HG03060 (cell line): ENCODE results near the gene MYRFL.

Experiments
- ATAC-seq: cut with Tn5 transposase; IDR thresholded peaks from one replicate; pipeline ENCODE4 v1.9.1; 2021; ENCODE audit warnings: low read depth, moderate number of reproducible peaks; ENCODE audit not compliant: unreplicated experiment

MYRFL gene

GRCh38 chr12:69929125-69929524 is 104.1 kb downstream of the MYRFL start:
- no peak for ATAC-seq

GRCh38 chr12:69929531-69929930 is 104.5 kb downstream of the MYRFL start:
- ATAC-seq = no peak

GRCh38 chr12:69931569-69931968 is 106.5 kb downstream of the MYRFL start:
- no peak for ATAC-seq

- ATAC-seq = no peak
These were observed 107.1 kb downstream of the MYRFL start for GRCh38 chr12:69932154-69932553.

- ATAC-seq = peak; percentile 88
These were observed 107.9 kb downstream of the MYRFL start for GRCh38 chr12:69932676-69933552.

GRCh38 chr12:69934011-69934410 is 109.0 kb downstream of the MYRFL start:
- ATAC-seq = no peak

- no peak for ATAC-seq
These were observed 110.6 kb downstream of the MYRFL start for GRCh38 chr12:69935651-69936100.

GRCh38 chr12:69936214-69936731 is 111.2 kb downstream of the MYRFL start:
- ATAC-seq = no peak

GRCh38 chr12:69936766-69937165 is 111.7 kb downstream of the MYRFL start:
- ATAC-seq = no peak

GRCh38 chr12:69947123-69947522 is 122.1 kb downstream of the MYRFL start:
- no peak for ATAC-seq

- ATAC-seq = no peak
These were observed 122.9 kb downstream of the MYRFL start for GRCh38 chr12:69947897-69948296.

GRCh38 chr12:69948851-69949250 is 123.8 kb downstream of the MYRFL start:
- ATAC-seq = no peak

- ATAC-seq = no peak
These were observed 124.4 kb downstream of the MYRFL start for GRCh38 chr12:69949311-69950002.

GRCh38 chr12:69951108-69951507 is 126.1 kb downstream of the MYRFL start:
- ATAC-seq = no peak

- ATAC-seq = no peak
These were observed 127.9 kb downstream of the MYRFL start for GRCh38 chr12:69952890-69953289.

GRCh38 chr12:69961246-69961645 is 136.2 kb downstream of the MYRFL start:
- ATAC-seq = no peak

- ATAC-seq = no peak
These were observed 141.4 kb downstream of the MYRFL start for GRCh38 chr12:69966409-69966808.

- ATAC-seq = no peak
These were observed 141.8 kb downstream of the MYRFL start for GRCh38 chr12:69966839-69967238.

GRCh38 chr12:69969011-69969410 is 144.0 kb downstream of the MYRFL start:
- ATAC-seq = no peak

GRCh38 chr12:69972136-69972535 is 147.1 kb downstream of the MYRFL start:
- no peak for ATAC-seq

GRCh38 chr12:69978020-69978419 is 153.0 kb downstream of the MYRFL start:
- no peak for ATAC-seq
